HL-60/S4 treated with phorbol 12-myristate 13-acetate at 8.2 ng/mL for 4 days and 3 days (cell line): ENCODE results near the gene AFG1L.
"Not testable (repeated sequence)": the region's sequence is repeated elsewhere in the genome, so short reads cannot be mapped to it uniquely, and the experiment has no call there.

Source experiments
- in situ Hi-C: fragments of 300-500 bp; cut with MboI; formaldehyde crosslinking; loops from 2 replicates; pipeline ENCODE4 v1.15.0; 2022; ENCODE audit warnings: low sequenced_read_pairs

AFG1L gene

GRCh38 chr6:108449717-108450116 is 154.9 kb downstream of the AFG1L start:
- in situ Hi-C loops = not testable (repeated sequence)

GRCh38 chr6:108451816-108452215 is 157.0 kb downstream of the AFG1L start:
- in situ Hi-C loops = no loop called here

GRCh38 chr6:108452711-108453195 is 157.9 kb downstream of the AFG1L start:
- in situ Hi-C loops = no loop called here

GRCh38 chr6:108453601-108454185 is 158.8 kb downstream of the AFG1L start:
- in situ Hi-C loops = no loop called here

GRCh38 chr6:108454356-108454755 is 159.5 kb downstream of the AFG1L start:
- in situ Hi-C loops = no loop called here

GRCh38 chr6:108455688-108456087 is 160.8 kb downstream of the AFG1L start:
- in situ Hi-C loops = no loop called here

- in situ Hi-C loops = no loop called here
These were observed 168.9 kb downstream of the AFG1L start for GRCh38 chr6:108463784-108464183.

GRCh38 chr6:108464418-108465097 is 169.7 kb downstream of the AFG1L start:
- in situ Hi-C loops = no loop called here

GRCh38 chr6:108465098-108465495 is 170.2 kb downstream of the AFG1L start:
- in situ Hi-C loops = no loop called here

- in situ Hi-C loops = no loop called here
These were observed 173.5 kb downstream of the AFG1L start for GRCh38 chr6:108468346-108468745.

- in situ Hi-C loops = no loop called here
These were observed 174.5 kb downstream of the AFG1L start for GRCh38 chr6:108469316-108469715.

- in situ Hi-C loops = no loop called here
These were observed 178.3 kb downstream of the AFG1L start for GRCh38 chr6:108473197-108473596.

GRCh38 chr6:108476376-108476775 is 181.5 kb downstream of the AFG1L start:
- in situ Hi-C loops = no loop called here

- in situ Hi-C loops = no loop called here
These were observed 182.1 kb downstream of the AFG1L start for GRCh38 chr6:108476847-108477430.

GRCh38 chr6:108482559-108482958 is 187.7 kb downstream of the AFG1L start:
- in situ Hi-C loops = no loop called here

GRCh38 chr6:108484016-108484415 is 189.2 kb downstream of the AFG1L start:
- in situ Hi-C loops = no loop called here

- in situ Hi-C loops = no loop called here
These were observed 194.8 kb downstream of the AFG1L start for GRCh38 chr6:108489699-108490098.

GRCh38 chr6:108492131-108492766 is 197.4 kb downstream of the AFG1L start:
- in situ Hi-C loops = no loop called here

- in situ Hi-C loops = no loop called here
These were observed 199.6 kb downstream of the AFG1L start for GRCh38 chr6:108494434-108494833.

GRCh38 chr6:108497883-108498282 is 203.0 kb downstream of the AFG1L start:
- in situ Hi-C loops = no loop called here

GRCh38 chr6:108501559-108501958 is 206.7 kb downstream of the AFG1L start:
- in situ Hi-C loops = no loop called here

GRCh38 chr6:108502832-108503231 is 208.0 kb downstream of the AFG1L start:
- in situ Hi-C loops = no loop called here
